GM19351 (cell line): ENCODE results near the gene EVPL.
"Not testable (repeated sequence)": the region's sequence is repeated elsewhere in the genome, so short reads cannot be mapped to it uniquely, and the experiment has no call there.

Experiments
- ATAC-seq: cut with Tn5 transposase; IDR thresholded peaks from one replicate; pipeline ENCODE4 v1.9.1; 2021; ENCODE audit warnings: mild to moderate bottlenecking, moderate library complexity; ENCODE audit not compliant: unreplicated experiment

EVPL gene

GRCh38 chr17:76027159-76027839 lies at the start of gene EVPL:
Gene EVPL, minus strand, starts transcription at chr17:76027306. Its CDS starts 108 bp downstream, at chr17:76027198.
- no peak for ATAC-seq

- ATAC-seq: no peak
Observed at GRCh38 chr17:76076146-76076764, 49.1 kb upstream of the EVPL start.

- no peak for ATAC-seq
Observed at GRCh38 chr17:76075364-76076145, 48.4 kb upstream of the EVPL start.

GRCh38 chr17:76074390-76075363 lies 47.6 kb upstream of the EVPL start, which contains the start of gene GALR2:
Gene GALR2, plus strand, starts transcription at chr17:76074781. Its CDS starts 103 bp downstream, at chr17:76074884.
- no peak for ATAC-seq

- peak; percentile 84 for ATAC-seq
Observed at GRCh38 chr17:76072148-76072858, 45.2 kb upstream of the EVPL start, which contains the start of gene SRP68. Gene SRP68, minus strand, starts transcription at chr17:76072517. Its CDS starts 26 bp downstream, at chr17:76072491.

GRCh38 chr17:76071531-76072147 lies 44.5 kb upstream of the EVPL start:
- ATAC-seq: no peak

- no peak for ATAC-seq
Observed at GRCh38 chr17:76065775-76066174, 38.7 kb upstream of the EVPL start.

- ATAC-seq: no peak
Observed at GRCh38 chr17:76063875-76064546, 36.9 kb upstream of the EVPL start.

- not testable (repeated sequence) for ATAC-seq
Observed at GRCh38 chr17:76058264-76058663, 31.2 kb upstream of the EVPL start.

GRCh38 chr17:76056882-76057281 lies 29.8 kb upstream of the EVPL start:
- ATAC-seq: no peak

- ATAC-seq: no peak
Observed at GRCh38 chr17:76054112-76054476, 27.0 kb upstream of the EVPL start.

- no peak for ATAC-seq
Observed at GRCh38 chr17:76053246-76054111, 26.4 kb upstream of the EVPL start.

- no peak for ATAC-seq
Observed at GRCh38 chr17:76051561-76051960, 24.5 kb upstream of the EVPL start.

GRCh38 chr17:76050538-76051467 lies 23.7 kb upstream of the EVPL start:
- ATAC-seq: no peak

GRCh38 chr17:76049836-76050537 lies 22.9 kb upstream of the EVPL start:
- ATAC-seq: no peak

- ATAC-seq: no peak
Observed at GRCh38 chr17:76049239-76049638, 22.1 kb upstream of the EVPL start.
